Natural killer cell (primary cell): ENCODE results near the gene BPI. TPM values are rescaled to one million over a fixed set of nuclear protein-coding genes. Genes with fewer than 3 reads are reported as not detected.

Experiments used
- ATAC-seq, 3 donors: fragments of 150-1000 bp in 2 of 3; fragments of 200-7000 bp in 1 of 3; cut with Tn5 transposase; 1 replicate in 1 of 3; 2 replicates in 2 of 3; pipeline ENCODE4 v1.10.0; 2021; ENCODE audit warnings: mild to moderate bottlenecking in 2 of 3, moderate library complexity in 2 of 3
- DNase-seq, 2 donors: peaks; one replicate each; pipeline versions ENCODE4 v3.0.0 to v3.0.0-alpha.2; 2013 to 2021; ENCODE audit warnings: mixed read lengths in 1 of 2
- H3K27ac ChIP-seq: one replicate; pipeline ENCODE4 v1.5.1; 2013; ENCODE audit warnings: mild to moderate bottlenecking, low read length
- H3K27me3 ChIP-seq: one replicate; pipeline ENCODE4 v1.6.1; 2013; ENCODE audit warnings: low read length; ENCODE audit not compliant: control insufficient read depth, insufficient read depth
- H3K36me3 ChIP-seq: one replicate; pipeline ENCODE4 v1.6.1; 2013; ENCODE audit warnings: low read length; ENCODE audit not compliant: control insufficient read depth, insufficient read depth
- H3K4me1 ChIP-seq: one replicate; pipeline ENCODE4 v1.6.1; 2013; ENCODE audit warnings: low read length; ENCODE audit not compliant: control insufficient read depth, insufficient read depth
- H3K4me3 ChIP-seq: one replicate; pipeline ENCODE4 v1.5.1; 2013; ENCODE audit warnings: low read length
- H3K9me3 ChIP-seq: one replicate; pipeline ENCODE4 v1.6.1; 2013; ENCODE audit warnings: low read length; ENCODE audit not compliant: control insufficient read depth, insufficient read depth
- H3K27ac Mint-ChIP-seq, 2 donors: one replicate each; pipeline ENCODE4 v1.8.0; 2022; ENCODE audit warnings: mild to moderate bottlenecking in 2 of 2, mixed read lengths in 2 of 2, moderate library complexity in 1 of 2
- H3K27me3 Mint-ChIP-seq, 2 donors: one replicate each; pipeline ENCODE4 v1.8.0; 2022; ENCODE audit warnings: low read depth in 2 of 2, mixed read lengths in 2 of 2
- H3K36me3 Mint-ChIP-seq: one replicate; pipeline ENCODE4 v1.8.0; 2022; ENCODE audit warnings: mixed read lengths
- H3K4me1 Mint-ChIP-seq, 2 donors: one replicate each; pipeline ENCODE4 v1.8.0; 2022; ENCODE audit warnings: mixed read lengths in 2 of 2
- H3K4me3 Mint-ChIP-seq: one replicate; pipeline ENCODE4 v1.8.0; 2022; ENCODE audit warnings: mild to moderate bottlenecking, moderate library complexity, mixed read lengths
- H3K9me3 Mint-ChIP-seq, 2 donors: one replicate each; pipeline ENCODE4 v1.8.0; 2022; ENCODE audit warnings: mixed read lengths in 2 of 2
- WGBS: methylation state at CpG from one replicate; pipeline ENCODE4 v1.1.7; 2013; ENCODE audit warnings: missing lambda C conversion rate; ENCODE audit not compliant: insufficient coverage; 5-methylcytosine and 5-hydroxymethylcytosine counted together
- intact Hi-C: fragments of 100-400 bp; cut with micrococcal nuclease; formaldehyde crosslinking; loops from one replicate; pipeline ENCODE4 v1.14.2; 2022
- total RNA-seq, 4 donors: library from RNA; stranded (reverse); fragments of 120-200 nt in 1 of 4; gene quantifications; one replicate each; pipeline versions ENCODE4 v1.2.3 to v1.2.4, GENCODE V29; 2013 to 2022
- TF ChIP-seq, protein P1 (sequence below): fragments of 200-600 bp; IDR thresholded peaks from one replicate; pipeline ENCODE4 v1.8.0; 2022; ENCODE audit warnings: antibody characterized with exemption

The BPI gene
- total RNA-seq, 3 donors from 2014 or later (not counting 1 experiment from before 2014, with no cell fraction given), result 0.20 TPM; not detected in 2

DNA sequence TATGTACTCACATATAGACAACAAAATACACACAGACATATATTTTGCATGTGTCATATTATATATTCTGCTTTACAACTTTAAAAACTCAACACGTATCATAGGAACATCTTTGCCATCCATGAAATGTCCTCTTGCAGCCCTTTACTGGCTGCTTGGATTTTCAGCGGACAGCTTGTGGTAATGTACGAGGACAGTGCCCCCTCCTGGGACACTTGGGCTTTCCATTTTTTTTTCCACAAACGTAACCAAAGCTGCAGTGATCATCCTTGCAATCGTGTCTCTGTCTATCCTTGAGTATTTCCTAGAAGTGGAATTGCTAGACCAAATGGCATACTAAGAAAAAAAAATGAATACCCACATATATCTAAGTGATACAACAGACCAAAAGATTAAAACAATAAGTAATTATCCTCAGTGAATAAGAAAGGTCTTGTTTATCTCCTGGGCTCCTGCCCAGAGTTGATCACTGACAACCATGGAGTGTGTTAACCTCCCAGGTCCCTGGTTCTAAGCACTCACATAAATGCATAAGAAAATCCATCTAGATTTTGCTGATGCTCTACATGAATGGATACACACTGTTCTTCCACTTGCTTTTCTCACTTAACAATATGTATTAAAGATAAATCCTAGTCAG is 18.1 kb downstream of the BPI start:
- Mint-ChIP-seq H3K27me3 (peaks cover 21 to 45% of the 10 kb centered on the region in 2 donors), H3K4me1 (peaks cover 0 to 6% of the 10 kb centered on the region in 2 donors), H3K27ac (no peak overlapping the region), H3K36me3 (no peaks in the 10 kb centered on the region), H3K9me3 (no peaks in the 10 kb centered on the region), H3K4me3 (no peak overlapping the region)
- Histone ChIP-seq H3K27ac (no peak overlapping the region), H3K4me1 (no peaks in the 10 kb centered on the region), H3K9me3 (no peaks in the 10 kb centered on the region), H3K27me3 (no peaks in the 10 kb centered on the region), H3K4me3 (no peak overlapping the region), H3K36me3 (no peaks in the 10 kb centered on the region)
- ATAC-seq (no peak), DNase-seq (peak in 1 of 2 donors; percentile 11)
- intact Hi-C loops, result no loop called here
- TF ChIP-seq, protein P1, sequence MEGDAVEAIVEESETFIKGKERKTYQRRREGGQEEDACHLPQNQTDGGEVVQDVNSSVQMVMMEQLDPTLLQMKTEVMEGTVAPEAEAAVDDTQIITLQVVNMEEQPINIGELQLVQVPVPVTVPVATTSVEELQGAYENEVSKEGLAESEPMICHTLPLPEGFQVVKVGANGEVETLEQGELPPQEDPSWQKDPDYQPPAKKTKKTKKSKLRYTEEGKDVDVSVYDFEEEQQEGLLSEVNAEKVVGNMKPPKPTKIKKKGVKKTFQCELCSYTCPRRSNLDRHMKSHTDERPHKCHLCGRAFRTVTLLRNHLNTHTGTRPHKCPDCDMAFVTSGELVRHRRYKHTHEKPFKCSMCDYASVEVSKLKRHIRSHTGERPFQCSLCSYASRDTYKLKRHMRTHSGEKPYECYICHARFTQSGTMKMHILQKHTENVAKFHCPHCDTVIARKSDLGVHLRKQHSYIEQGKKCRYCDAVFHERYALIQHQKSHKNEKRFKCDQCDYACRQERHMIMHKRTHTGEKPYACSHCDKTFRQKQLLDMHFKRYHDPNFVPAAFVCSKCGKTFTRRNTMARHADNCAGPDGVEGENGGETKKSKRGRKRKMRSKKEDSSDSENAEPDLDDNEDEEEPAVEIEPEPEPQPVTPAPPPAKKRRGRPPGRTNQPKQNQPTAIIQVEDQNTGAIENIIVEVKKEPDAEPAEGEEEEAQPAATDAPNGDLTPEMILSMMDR, result no peak
- WGBS, result 7% methylated on average over 5 of the region's 5 CpGs

GRCh38 chr20:38324159-38324558 is 20.2 kb downstream of the BPI start:
- 95% methylated on average over 3 of the region's 3 CpGs for WGBS
- H3K27me3 Mint-ChIP-seq, result peaks cover 28 to 63% of the 10 kb centered on the region in 2 donors
- DNase-seq (no peak), ATAC-seq (no peak)
- H3K9me3 ChIP-seq, result no peaks in the 10 kb centered on the region
- no peaks in the 10 kb centered on the region for H3K27me3 ChIP-seq
- no peaks in the 10 kb centered on the region for H3K36me3 Mint-ChIP-seq
- TF ChIP-seq, protein P1, result no peak
- no peak overlapping the region for H3K27ac ChIP-seq
- no peaks in the 10 kb centered on the region for H3K4me1 ChIP-seq
- H3K4me1 Mint-ChIP-seq, result peaks cover 0 to 6% of the 10 kb centered on the region in 2 donors
- no peak overlapping the region for H3K27ac Mint-ChIP-seq
- no peaks in the 10 kb centered on the region for H3K9me3 Mint-ChIP-seq
- H3K36me3 ChIP-seq, result no peaks in the 10 kb centered on the region
- H3K4me3 ChIP-seq, result no peak overlapping the region
- no peak overlapping the region for H3K4me3 Mint-ChIP-seq
- intact Hi-C loops, result no loop called here

DNA sequence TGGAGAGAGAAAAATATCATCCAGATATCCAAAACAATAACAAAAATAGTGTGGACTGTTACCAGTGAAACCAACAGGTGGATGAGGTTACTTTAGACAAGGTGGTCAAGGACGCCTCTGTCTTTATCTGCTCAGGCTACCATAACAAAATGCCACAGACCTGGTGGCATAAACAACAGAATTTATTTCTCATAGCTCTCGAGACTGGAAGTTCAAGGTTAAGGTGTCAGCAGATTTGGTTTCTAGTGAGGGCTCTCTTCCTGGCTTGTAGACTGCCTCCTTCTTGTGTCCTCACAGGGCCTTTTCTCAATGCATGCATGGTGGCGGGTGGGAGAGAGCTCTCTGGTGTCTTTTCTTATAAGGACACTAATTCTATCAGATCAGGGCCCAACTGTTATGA is 21.2 kb downstream of the BPI start:
- Mint-ChIP-seq H3K4me1 (peaks cover 0 to 6% of the 10 kb centered on the region in 2 donors), H3K27ac (no peak overlapping the region), H3K36me3 (no peaks in the 10 kb centered on the region), H3K4me3 (no peak overlapping the region), H3K9me3 (no peaks in the 10 kb centered on the region), H3K27me3 (peaks cover 28 to 63% of the 10 kb centered on the region in 2 donors)
- ATAC-seq, result no peak
- Histone ChIP-seq H3K36me3 (no peaks in the 10 kb centered on the region), H3K4me1 (no peaks in the 10 kb centered on the region), H3K27me3 (no peaks in the 10 kb centered on the region), H3K9me3 (no peaks in the 10 kb centered on the region), H3K4me3 (no peak overlapping the region), H3K27ac (no peak overlapping the region)
- no peak for DNase-seq
- intact Hi-C loops, result no loop called here
- 56% methylated on average over 3 of the region's 3 CpGs for WGBS
- TF ChIP-seq, protein P1, result no peak

DNA sequence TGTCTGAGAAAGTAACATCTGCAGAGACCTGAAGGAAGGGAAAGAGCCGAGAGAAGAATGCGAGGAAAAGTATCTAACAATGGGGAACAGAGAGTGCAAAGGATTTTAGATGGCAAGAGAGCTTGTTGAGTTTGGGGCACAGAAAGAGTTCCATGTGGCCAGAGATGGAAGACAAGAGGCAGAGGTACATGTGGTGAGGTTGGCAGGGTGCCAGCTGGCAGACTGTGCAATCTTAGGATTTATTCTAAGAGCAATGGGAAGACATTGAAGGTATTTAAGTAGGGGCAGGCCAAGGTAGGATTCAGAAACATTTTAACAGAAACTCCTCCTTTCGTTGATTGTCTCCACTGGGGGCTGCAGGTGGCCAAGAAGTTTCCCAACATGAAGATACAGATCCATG is 21.9 kb downstream of the BPI start:
- TF ChIP-seq, protein P1, result no peak
- Histone ChIP-seq H3K27me3 (no peaks in the 10 kb centered on the region), H3K36me3 (no peaks in the 10 kb centered on the region), H3K27ac (no peak overlapping the region), H3K4me1 (no peaks in the 10 kb centered on the region), H3K9me3 (no peaks in the 10 kb centered on the region), H3K4me3 (no peak overlapping the region)
- peaks cover 22 to 56% of the 10 kb centered on the region in 2 donors for H3K27me3 Mint-ChIP-seq
- ATAC-seq (no peak), DNase-seq (peak in 1 of 2 donors; percentile 19)
- intact Hi-C loops, result no loop called here
- H3K36me3 Mint-ChIP-seq, result no peaks in the 10 kb centered on the region
- peaks cover 0 to 6% of the 10 kb centered on the region in 2 donors for H3K4me1 Mint-ChIP-seq
- WGBS, result 80% methylated on average over 3 of the region's 3 CpGs
- no peak overlapping the region for H3K4me3 Mint-ChIP-seq
- no peaks in the 10 kb centered on the region for H3K9me3 Mint-ChIP-seq
- no peak overlapping the region for H3K27ac Mint-ChIP-seq
